ENCODE data around the gene SH2B3.
A peak's percentile ranks its signal among the peaks of the same experiment; 100 is the strongest.
"Not testable (repeated sequence)": the region's sequence is repeated elsewhere in the genome, so short reads cannot be mapped to it uniquely, and the experiment has no call there.

SH2B3 gene

DNA sequence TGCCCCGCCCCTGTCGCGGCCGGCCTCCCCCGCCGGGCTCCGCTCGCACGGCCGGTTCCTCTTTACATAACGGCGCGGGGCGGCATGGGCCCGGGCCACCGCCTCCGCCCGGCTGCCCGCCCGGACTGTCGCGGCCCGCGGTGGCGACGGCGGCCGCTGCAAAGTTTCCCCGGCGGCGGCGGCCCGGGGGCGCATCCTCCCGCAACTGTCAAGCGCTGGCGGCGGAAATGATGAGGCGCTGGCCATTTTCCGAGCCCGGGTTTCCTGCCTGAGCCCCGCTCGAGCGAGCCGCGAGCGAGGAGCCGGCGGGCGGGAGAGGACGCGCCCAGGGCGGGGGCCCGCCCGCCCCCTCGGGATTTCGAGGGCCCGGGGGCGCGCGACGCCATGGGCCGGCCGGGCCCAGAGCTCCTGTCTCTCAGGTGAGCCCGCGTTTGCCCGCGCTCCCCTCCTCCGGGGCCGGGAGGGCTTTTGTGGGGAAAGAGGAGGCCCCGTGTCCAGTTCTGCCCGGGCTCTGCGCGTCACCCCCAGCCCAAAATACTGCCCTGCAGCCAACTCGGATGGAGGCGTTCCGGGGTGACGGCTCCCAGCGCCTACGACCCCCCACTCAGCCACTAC is at the start of gene SH2B3:
Gene SH2B3 (plus strand): TSS at position 65 of the 615 bp plus-strand sequence. CDS start 12,223 bp downstream, outside the sequence.
- DNase-seq, result no peak

DNA sequence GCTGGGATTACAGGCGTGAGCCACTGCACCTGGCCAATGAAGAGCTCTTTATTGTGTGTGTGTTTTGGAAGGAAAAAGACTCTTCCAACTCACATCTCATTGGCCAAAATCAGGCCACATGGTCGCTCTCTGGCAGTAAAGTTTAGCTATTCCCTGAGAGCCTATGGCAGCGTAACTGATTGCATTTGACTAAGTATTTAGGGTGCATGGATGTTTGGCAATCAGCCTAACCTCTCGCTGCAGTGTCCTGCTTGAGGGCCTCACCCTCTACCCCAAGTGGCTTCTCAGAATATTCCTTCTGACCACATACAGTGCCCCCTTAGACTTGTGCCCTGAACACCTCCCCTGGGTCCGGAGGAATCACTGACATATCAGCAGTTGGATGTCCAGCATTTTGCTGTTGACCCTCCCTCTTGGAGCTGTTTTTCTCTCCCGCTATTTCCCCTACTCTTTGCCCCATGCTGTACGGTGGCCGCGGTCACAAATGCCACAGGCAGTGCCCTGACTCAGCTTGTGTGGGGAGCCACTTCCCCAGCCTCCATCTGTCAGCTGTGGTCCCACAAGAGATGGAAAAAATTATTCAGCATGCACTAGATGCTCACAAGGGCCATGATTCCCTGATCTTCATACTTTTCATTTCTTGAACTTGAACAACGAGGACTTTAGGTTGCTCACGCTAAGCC is 46.4 kb upstream of the SH2B3 start:
- DNase-seq, result no peak

DNA sequence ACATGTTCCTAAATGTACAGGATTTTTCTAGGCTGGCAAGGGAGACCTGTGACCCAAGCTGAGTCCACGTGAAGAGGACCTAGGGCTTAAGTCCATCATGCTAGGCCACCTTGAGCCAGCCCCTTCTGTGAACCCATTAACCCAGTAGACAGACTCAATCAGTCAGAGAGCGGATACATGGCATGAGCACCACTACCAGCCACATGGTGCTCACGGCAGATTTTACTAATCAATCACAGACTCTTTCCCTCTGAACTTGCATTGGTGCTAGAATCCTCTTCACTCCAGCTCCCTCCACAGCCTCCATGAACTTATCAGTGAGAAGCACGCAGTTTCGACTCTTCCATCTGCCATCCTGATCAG is 45.8 kb upstream of the SH2B3 start:
- no peak for DNase-seq

DNA sequence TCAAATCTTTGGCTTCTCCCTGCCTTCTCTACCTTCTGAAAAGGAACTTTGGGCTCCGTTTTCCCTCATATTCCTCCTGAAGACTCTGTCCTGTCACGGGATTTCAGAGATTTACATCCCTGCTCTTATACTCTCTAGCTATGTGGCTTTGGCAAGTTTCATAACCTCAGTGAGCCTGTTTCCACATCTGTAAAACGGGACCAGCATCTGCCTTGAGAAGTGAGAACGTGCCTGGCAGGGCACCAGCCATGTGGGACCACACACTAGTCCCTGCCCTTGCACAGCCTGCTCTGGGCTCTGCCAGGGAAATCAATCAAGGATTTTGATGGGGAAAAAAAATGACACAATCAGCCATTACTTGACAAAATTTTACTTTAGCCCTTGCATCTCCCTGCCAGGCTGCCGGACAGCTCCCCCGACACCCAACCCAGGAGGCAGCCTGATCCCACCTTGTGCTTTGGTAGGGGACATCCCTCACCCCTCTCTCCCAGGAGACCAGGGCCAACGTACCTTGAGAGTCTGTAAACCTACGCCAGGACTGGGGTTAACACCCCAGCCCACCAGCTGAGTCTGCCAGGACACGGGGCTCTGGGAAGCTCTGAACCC is 45.3 kb upstream of the SH2B3 start:
- no peak for DNase-seq

DNA sequence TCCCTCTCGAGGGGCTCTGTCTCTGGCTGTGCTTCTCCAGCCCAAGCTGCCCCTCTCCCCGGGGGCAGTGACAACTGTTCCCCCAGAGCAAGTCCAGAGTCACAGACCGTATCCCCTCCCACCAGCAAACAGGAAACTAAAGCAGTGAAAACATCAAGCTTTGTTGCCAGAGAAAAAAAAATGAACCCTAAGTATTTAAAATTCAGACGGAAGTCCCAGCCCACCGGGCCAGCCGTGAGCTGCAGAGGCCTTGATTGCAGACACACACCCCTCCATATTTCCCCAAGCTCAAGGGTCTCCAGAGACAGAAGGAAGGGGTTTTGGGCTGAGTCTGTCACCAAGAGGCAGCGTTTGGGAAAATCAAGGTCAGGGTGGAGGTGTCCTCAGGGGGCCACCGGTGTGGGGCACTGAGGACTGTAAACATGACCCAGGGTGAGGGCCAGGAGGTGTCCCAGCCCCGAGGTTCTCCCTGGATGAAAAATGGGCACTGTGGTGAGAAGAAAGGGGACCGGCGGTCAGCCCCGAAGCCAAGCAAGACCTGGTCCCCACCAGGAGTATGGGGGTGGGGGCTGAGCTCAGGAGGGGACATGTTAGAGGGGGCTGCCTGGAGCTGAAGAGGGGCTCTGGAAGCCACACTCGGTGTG is 44.5 kb upstream of the SH2B3 start:
- no peak for DNase-seq

DNA sequence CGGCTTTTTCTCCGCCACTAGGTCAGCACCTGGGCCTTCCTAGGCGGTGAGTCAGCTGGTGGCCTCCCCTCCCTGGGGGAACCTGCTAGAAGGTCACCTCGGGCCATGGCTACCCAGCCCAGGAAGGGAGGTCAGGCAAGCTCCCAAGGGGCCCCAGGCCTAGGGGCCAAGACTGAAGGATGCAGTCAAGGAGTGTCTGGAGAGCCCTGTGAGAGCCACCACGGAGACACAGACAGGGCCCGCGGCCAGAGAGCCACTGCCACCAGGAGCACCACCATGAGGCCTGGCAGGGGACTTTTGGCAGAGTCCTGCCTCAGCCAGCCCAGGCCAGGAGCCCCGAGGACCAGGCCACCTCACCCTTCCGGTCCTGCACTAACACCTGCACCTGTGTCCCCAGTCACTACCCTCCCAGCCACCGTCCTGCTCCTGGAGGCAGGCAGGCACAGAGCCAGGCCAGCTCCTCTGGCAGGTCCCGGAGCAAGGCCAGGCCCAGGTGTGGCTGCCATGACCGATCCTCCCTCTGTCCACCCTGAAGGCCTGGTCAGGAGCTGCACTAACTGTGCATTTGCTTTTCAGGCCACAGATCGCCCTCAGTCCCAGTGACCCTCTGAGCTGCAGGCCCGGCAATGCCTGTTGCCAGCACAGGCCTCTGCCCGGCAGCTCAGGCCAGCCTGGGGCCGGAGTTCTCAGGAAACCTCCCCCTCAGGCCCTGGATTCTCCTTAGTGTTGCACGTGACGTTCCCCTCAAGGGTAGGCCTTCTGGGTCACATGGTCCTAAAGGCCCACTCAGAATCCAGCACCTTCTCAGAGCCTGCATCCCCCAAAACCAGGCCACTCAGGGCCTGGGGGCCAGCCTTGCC is 43.8 kb upstream of the SH2B3 start:
- DNase-seq, result no peak

DNA sequence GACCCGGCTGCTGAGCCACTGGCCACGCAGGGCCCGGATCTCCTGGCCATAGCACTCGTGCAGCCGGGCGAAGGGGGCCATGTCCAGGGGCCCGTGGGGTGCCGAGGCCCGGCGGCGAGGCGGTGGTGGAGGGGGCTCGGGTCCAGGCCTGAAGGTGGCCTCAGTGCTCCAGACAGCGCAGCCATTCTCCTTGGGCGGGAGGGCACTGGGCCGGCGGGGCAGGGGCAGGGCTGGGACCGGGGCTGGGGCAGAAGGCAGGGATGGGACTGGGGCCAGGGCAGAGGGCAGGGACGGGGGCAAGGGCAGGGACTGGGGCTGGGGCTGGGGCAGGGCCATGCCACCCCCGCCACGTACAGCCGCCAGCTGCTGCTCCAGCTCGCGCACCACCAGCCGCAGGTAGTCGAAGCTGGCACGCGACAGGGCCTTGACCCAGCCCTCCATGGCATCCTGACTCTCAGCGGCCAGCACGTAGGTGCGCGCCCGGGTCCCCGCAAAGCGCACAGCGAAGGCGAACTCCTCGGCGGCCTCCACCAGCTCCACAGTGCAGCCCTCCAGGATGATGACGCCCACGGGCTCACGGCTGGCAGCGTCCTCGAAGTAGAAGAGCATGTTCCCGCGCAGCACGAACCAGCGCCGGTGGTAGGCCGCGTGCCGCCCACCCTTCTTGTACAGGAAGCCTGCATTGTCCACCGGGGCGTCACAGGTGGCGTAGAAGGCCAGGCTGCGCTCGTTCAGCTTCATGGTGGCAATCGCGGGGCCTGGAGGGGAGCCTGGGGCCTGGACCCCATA is 42.8 kb upstream of the SH2B3 start:
- DNase-seq, result no peak

DNA sequence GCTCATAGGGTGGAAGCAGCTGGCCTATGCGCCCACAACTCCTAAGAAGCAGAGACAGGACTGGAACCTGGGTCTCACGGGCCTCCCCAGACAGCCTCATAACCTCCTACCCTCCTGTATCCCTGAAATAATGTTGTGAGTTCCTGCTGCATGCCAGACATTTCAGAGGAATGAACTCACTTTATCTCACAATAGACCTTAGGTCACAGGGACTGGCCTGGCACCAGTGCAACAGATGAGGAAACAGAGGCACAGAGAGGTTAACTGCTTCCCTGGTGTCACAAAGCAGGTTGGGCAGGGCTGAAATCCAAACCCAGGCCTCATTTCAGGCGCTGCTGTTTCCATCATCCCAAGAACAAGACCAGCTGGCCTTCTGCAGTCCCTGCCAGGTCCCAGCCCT is 42.1 kb upstream of the SH2B3 start:
- DNase-seq, result no peak

DNA sequence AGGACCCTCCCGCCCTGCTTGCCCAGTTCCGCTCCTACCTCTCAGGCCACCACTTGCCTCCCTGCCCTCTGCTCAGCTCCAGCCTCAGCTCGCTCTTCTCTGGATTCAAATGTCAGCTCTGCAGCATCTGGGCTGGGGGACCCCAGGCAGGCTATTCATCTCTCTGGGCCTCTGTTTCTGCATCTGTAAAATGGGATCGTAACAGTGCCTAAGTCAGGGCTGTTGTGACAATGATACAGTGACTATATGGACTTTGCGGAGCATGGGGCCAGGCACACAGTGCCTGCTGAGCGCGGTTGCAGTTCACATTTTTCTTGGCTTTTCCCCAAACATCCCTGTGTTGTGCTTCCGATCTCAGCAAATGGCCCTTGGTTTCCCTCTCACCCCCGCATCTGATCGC is 39.6 kb upstream of the SH2B3 start:
- no peak for DNase-seq

DNA sequence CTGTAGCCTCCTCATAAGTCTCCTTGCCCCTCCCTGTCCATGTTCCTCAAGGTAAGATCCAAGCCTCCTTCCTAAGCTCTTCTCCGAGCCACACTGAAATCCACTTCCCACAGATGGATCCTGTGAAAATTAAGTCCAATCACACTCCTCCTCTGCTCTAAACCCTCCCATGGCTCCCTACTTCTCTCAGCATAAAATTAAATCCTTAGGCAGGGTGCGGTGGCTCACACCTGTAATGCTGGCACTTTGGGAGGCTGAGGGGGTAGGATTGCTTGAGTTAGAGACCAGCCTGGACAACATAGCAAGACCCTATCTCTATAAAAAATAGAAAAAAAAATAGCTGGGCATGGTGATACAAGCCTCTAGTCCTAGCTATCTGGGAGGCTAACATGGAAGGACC is 39.1 kb upstream of the SH2B3 start:
- DNase-seq, result no peak

DNA sequence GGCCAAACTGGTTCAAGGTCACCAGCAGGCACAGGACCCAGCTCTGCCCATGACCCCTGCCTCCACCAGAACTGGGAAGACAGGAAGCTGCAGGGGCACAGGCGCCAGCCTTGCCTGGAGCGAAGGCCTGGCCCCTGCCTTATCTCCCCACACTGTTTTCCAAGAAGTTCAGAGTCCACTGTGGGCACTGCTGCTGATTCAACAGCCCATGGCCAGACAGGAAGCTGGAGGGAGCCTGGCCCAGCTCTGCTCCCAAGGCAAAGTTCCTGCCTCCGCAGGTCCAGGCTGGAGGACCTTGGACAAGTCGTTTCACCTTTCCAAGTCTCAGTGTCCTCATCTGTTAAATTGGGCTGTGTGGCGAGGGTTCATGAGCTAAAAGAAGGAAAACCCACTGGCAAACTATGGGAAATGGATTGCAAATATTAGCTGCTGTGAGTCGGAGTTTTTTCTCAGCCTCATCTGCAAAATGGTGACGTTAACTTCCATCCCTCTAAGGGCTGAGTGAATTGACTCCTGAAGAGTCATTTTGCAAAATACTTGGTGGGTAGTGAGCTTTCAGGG is 38.0 kb upstream of the SH2B3 start:
- DNase-seq, result no peak

DNA sequence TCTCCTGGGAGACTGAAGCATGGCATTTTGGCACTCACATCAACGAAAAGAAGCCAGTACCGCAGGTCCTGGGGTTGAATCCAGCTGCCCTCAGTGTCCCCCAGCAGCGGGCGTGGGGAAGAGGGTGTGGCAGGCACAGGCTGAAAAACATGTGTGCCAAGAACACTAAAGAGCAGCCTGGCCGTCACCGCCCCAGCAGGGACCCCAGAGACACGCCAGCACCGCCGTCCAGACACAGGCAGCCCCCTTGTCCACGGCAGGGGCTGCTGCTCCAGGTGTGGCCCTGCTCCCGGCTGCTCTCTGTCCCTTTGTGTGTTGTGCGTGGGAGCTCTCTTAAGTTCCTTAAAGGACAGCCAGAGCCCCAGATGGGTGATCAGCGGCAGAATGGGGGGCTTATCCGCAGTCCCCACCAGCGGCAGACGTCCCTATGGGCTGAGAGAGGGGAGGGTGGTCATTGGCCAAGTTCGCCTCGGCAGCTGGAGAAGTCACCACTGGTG is 37.4 kb upstream of the SH2B3 start:
- DNase-seq, result no peak

DNA sequence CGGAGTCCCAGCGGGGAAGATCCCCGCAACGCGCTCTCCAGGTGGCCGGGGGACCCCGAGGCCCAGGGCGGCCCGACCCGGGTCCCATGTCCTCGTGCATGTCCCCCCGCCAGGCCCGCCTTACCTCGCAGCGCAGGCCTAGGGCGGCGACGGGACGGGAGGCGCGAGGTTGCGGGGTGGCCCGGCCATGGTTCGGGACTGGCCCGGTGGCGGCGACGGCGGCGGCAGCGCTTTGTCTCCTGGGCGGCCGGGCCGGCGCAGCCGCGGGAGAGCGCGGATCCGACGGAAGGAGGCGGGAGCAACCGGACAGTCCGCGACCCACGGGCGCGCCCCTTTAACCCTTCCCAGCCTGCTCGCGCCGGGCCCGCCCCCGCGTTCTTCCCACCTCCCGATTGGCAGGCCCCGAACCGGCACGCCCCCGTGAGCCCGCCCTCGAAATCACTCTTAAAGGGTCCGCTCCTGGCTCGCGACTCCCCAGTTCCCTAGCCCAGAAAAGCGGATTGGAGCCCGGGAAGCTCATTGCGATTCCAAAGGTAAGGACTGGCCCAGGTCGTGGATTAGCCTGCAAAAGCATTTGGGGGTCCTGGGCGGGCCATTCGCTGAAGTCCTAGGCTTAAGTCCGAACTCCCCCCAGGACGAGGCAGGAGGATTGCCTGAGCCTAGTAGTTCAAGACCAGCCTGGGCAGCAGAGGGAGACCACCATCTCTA is 36.8 kb upstream of the SH2B3 start, which contains the start of gene PHETA1:
Gene PHETA1 (minus strand): TSS at position 308 of the 708 bp plus-strand sequence. CDS start 5,668 bp downstream, outside the sequence.
- peak; percentile 83 to 92 for DNase-seq

DNA sequence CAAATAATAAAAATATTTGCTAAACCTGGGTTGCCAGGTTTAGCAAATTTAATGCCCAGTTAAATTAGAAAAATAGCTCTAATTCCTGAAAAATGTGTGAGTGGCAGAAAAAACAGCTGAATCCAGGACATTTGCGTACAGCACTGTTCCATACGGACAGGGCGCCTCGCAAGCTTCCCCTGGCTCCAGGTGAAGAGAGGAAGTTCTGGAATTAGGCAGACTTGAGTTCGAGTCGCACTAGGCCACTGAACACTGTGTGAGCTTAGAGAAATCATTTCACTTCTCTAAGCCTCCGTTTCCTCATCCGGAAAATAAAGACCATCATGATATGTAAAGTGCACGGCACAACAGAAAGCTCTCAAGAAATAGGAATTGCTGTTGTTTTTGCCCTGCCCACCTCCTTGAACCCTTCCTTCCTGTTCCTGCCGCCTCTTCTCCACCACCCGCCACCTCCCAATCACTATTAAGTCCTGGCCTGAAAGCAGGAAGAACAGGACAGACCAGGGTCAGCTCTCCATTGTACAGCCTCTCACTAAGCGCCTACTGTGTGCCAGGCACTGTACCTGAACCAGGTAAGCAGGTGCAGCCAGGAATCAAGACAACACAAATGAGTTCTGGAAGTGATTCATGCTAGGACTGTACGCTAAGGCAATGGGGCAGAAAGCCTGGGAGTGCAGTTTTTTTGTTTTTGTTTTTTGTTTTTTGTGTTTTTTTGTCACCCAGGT is 36.1 kb upstream of the SH2B3 start:
- DNase-seq, result no peak

DNA sequence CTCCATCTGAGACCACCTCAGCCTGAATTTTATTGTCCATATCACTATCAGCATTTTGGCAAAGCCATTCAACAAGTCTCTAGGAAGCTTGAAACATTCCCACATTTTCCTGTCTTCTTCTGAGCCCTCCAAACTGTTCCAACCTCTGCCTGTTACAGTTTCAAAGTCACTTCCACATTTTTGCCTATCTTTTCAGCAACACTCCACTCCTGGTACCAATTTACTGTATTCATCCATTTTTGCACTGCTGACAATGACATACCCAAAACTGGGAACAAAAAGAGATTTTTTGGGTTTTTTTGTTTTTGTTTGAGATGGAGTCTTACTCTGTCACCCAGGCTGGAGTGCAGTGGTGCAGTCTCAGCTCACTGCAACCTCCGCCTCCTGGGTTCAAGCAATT is 32.5 kb upstream of the SH2B3 start:
- not testable (repeated sequence) for DNase-seq

DNA sequence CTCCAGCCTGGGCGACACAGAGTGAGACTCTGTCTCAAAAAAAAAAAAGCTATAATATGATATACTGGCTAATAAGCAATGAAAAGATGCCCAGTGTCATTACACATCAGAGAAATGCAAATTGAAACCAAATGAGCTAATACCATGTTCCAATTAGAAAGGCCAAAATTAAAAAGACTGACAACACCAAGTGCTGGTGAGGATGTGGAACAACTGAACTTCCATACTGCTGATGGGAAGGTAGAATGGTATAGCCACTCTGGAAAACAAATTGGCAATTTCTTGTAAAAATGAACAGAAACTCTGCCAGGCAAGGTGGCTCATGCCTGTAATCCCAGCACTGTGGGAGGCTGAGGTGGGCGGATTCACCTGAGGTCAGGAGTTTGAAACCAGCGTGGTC is 28.3 kb upstream of the SH2B3 start:
- DNase-seq, result no peak

DNA sequence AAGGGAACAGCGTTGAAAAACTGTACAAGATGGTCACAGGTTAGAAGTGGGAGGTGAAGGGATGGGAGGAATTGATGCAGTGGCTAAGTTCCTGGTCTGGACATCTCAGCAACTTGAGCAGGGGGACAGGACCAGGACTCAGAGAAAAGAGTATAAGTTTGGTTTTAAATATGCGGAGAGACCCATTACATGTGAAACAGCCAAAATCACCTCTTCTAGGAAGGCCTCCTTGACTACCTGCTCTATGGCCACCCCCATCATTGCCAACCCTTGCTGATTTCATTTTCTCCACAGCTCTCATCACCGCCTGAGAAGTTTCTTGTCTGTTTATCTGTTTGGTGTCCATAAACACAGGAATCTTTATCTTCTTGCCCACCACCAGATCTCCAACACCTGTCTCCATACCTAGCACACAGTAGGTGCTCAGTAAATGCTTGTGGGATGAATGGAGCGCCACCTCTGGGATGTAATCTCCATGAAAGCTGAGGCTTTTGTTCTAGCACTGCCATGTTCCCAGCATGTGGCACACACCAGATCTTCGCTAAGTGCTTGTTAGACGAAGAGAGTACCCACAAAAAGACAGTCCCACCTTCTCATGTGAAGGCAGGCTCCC is 25.7 kb upstream of the SH2B3 start:
- no peak for DNase-seq

DNA sequence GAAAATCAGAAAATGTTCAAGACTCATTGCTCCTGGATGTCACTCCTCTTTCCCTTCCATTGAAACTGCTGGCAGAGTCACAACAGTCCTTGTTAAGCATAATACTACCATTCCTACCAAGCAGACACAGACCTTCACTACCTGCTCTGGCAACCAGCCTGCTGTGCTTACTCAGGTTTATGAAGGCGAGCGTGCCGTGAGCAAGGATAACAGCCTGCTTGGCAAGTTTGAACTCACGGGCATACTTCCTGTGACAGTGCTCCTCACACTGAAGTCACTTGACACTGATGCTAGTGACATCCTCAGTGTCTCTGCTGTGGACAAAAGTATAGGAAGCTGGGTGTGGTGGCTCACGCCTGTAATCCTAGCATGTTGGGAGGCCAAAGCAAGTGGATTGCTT is 21.1 kb upstream of the SH2B3 start:
- no peak for DNase-seq

DNA sequence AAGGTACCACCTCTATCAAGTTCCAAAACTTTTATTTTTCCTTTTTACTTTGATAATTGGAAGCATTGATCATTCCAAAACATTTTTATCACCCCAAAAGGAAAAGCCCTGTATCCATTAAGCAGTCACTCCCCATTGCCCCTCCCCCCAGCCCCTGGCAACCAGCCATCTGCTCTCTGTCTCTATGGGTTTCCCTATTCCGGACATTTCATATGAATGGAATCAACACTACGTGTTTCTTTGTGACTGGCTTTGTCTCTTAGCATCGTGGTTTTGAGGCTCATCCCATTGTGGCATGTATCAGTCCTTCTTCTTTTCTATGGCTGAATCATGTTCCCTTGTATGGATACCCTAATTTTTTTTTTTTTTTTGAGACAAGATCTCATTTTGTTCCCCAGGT is 18.8 kb upstream of the SH2B3 start:
- DNase-seq, result no peak
